SK-N-MC (cell line): Measurements from ENCODE around the gene ANO6.

Source experiments
- EZH2 ChIP-seq: fragments of 200-600 bp; sonication (generic); IDR thresholded peaks from one replicate; pipeline ENCODE4 v1.6.1; 2017; ENCODE audit warnings: antibody characterized with exemption
- FOXP2 ChIP-seq: optimal IDR thresholded peaks from 2 replicates; pipeline ENCODE3; 2011; ENCODE audit warnings: mild to moderate bottlenecking, moderate library complexity; ENCODE audit not compliant: insufficient read depth; ENCODE audit errors: extremely low read length, control extremely low read depth
- POLR2AphosphoS5 ChIP-seq: IDR thresholded peaks from 2 replicates; pipeline ENCODE4 v1.6.1; 2012; ENCODE audit warnings: mild to moderate bottlenecking, low read depth, low read length, borderline replicate concordance

GRCh38 chr12:45234139-45234865 lies 18.4 kb downstream of the ANO6 start:
- TF ChIP-seq EZH2: no peak
- TF ChIP-seq POLR2AphosphoS5: no peak
- no peak for TF ChIP-seq FOXP2
